ENCODE data around the gene GPSM1.
"Not testable (repeated sequence)": the region's sequence is repeated elsewhere in the genome, so short reads cannot be mapped to it uniquely, and the experiment has no call there.

GPSM1 gene

GRCh38 chr9:136397643-136398042 is 70.3 kb downstream of the GPSM1 start:
- DNase-seq (ENCODE audit: low read depth), result no peak

- no peak for DNase-seq (ENCODE audit: low read depth)
Observed at GRCh38 chr9:136398286-136398685, 70.9 kb downstream of the GPSM1 start.

- DNase-seq (ENCODE audit: low read depth), result no peak
Observed at GRCh38 chr9:136399176-136400037, 72.1 kb downstream of the GPSM1 start.

- DNase-seq (ENCODE audit: low read depth), result peak; percentile 82
Observed at GRCh38 chr9:136400038-136400834, 72.9 kb downstream of the GPSM1 start, which contains the start of gene SNAPC4. TSS of gene SNAPC4 (minus strand) at chr9:136400170. CDS start at chr9:136398428, 1,742 bp downstream.

- DNase-seq (ENCODE audit: low read depth), result no peak
Observed at GRCh38 chr9:136401173-136401922, 74.0 kb downstream of the GPSM1 start.

GRCh38 chr9:136402067-136402466 is 74.7 kb downstream of the GPSM1 start:
- no peak for DNase-seq (ENCODE audit: low read depth)

GRCh38 chr9:136403538-136403914 is 76.2 kb downstream of the GPSM1 start:
- peak; percentile 47 for DNase-seq (ENCODE audit: low read depth)

GRCh38 chr9:136403915-136404800 is 76.8 kb downstream of the GPSM1 start:
- DNase-seq (ENCODE audit: low read depth), result no peak

- no peak for DNase-seq (ENCODE audit: low read depth)
Observed at GRCh38 chr9:136404801-136405136, 77.4 kb downstream of the GPSM1 start.

- DNase-seq (ENCODE audit: low read depth), result no peak
Observed at GRCh38 chr9:136405481-136405880, 78.1 kb downstream of the GPSM1 start.

GRCh38 chr9:136405904-136406303 is 78.6 kb downstream of the GPSM1 start:
- DNase-seq (ENCODE audit: low read depth), result not testable (repeated sequence)

- not testable (repeated sequence) for DNase-seq (ENCODE audit: low read depth)
Observed at GRCh38 chr9:136407061-136407460, 79.7 kb downstream of the GPSM1 start.

GRCh38 chr9:136407911-136408310 is 80.6 kb downstream of the GPSM1 start:
- no peak for DNase-seq (ENCODE audit: low read depth)

Data from activated T-cell treated with anti-CD3 and anti-CD28 coated beads for 1 hour (primary cell).